ENCODE results near the gene EML4. TPM values are rescaled to one million over a fixed set of nuclear protein-coding genes. Genes with fewer than 3 reads are reported as not detected.

EML4 gene
- total and polyA plus RNA-seq, 2 donors from 2014 or later, result 13.0 to 53.6 TPM

GRCh38 chr2:42248846-42249245 lies 79.7 kb downstream of the EML4 start:
- Histone ChIP-seq H3K27me3 (ENCODE audit: control insufficient read depth, insufficient read depth, low read length) (no peaks in the 10 kb centered on the region), H3K4me1 (ENCODE audit: control insufficient read depth in 2 of 3, insufficient read depth in 2 of 3, low read depth in 1 of 3, low read length in 3 of 3) (peaks cover 4 to 14% (median 4%) of the 10 kb centered on the region in 3 donors), H3K9ac (ENCODE audit: low read length in 3 of 3) (no peak overlapping the region), H3K36me3 (ENCODE audit: control insufficient read depth in 2 of 3, insufficient read depth in 3 of 3, low read length in 3 of 3) (no peaks in the 10 kb centered on the region), H3K27ac (ENCODE audit: low read depth in 2 of 2, low read length in 2 of 2) (no peak overlapping the region), H3K4me3 (ENCODE audit: low read length in 3 of 3) (no peak overlapping the region), H3K9me3 (ENCODE audit: control insufficient read depth in 2 of 3, insufficient read depth in 1 of 3, low read length in 3 of 3) (no peaks in the 10 kb centered on the region)
- DNase-seq (no peak), FAIRE-seq (peak; percentile 71)
- intact Hi-C loops (cut with DNase I), result no loop called here
- TF ChIP-seq CTCF (IDR thresholded peaks at IDR 0.05; ENCODE audit: borderline replicate concordance, extremely low read depth, insufficient read depth), result no peak

- peaks cover 4 to 13% (median 4%) of the 10 kb centered on the region in 3 donors for H3K4me1 ChIP-seq (ENCODE audit: control insufficient read depth in 2 of 3, insufficient read depth in 2 of 3, low read depth in 1 of 3, low read length in 3 of 3)
- no peak for FAIRE-seq
- no peaks in the 10 kb centered on the region for H3K27me3 ChIP-seq (ENCODE audit: control insufficient read depth, insufficient read depth, low read length)
- TF ChIP-seq CTCF (IDR thresholded peaks at IDR 0.05; ENCODE audit: borderline replicate concordance, extremely low read depth, insufficient read depth), result no peak
- no peak overlapping the region for H3K4me3 ChIP-seq (ENCODE audit: low read length in 3 of 3)
- H3K9me3 ChIP-seq (ENCODE audit: control insufficient read depth in 2 of 3, insufficient read depth in 1 of 3, low read length in 3 of 3), result no peaks in the 10 kb centered on the region
- DNase-seq, result no peak
- intact Hi-C loops (cut with DNase I), result no loop called here
- no peaks in the 10 kb centered on the region for H3K36me3 ChIP-seq (ENCODE audit: control insufficient read depth in 2 of 3, insufficient read depth in 3 of 3, low read length in 3 of 3)
- H3K27ac ChIP-seq (ENCODE audit: low read depth in 2 of 2, low read length in 2 of 2), result no peak overlapping the region
- no peak overlapping the region for H3K9ac ChIP-seq (ENCODE audit: low read length in 3 of 3)
These were observed 80.1 kb downstream of the EML4 start for GRCh38 chr2:42249284-42249683.

- FAIRE-seq (no peak), DNase-seq (peak in 3 of 5 donors; percentile 58 to 88 (median 86))
- no peak overlapping the region for H3K9ac ChIP-seq (ENCODE audit: low read length in 3 of 3)
- no peaks in the 10 kb centered on the region for H3K9me3 ChIP-seq (ENCODE audit: control insufficient read depth in 2 of 3, insufficient read depth in 1 of 3, low read length in 3 of 3)
- intact Hi-C loops (cut with DNase I), result no loop called here
- H3K27ac ChIP-seq (ENCODE audit: low read depth in 2 of 2, low read length in 2 of 2), result no peak overlapping the region
- no peak overlapping the region for H3K4me3 ChIP-seq (ENCODE audit: low read length in 3 of 3)
- H3K27me3 ChIP-seq (ENCODE audit: control insufficient read depth, insufficient read depth, low read length), result no peaks in the 10 kb centered on the region
- peaks cover 4 to 8% (median 4%) of the 10 kb centered on the region in 3 donors for H3K4me1 ChIP-seq (ENCODE audit: control insufficient read depth in 2 of 3, insufficient read depth in 2 of 3, low read depth in 1 of 3, low read length in 3 of 3)
- H3K36me3 ChIP-seq (ENCODE audit: control insufficient read depth in 2 of 3, insufficient read depth in 3 of 3, low read length in 3 of 3), result no peaks in the 10 kb centered on the region
- no peak for TF ChIP-seq CTCF (IDR thresholded peaks at IDR 0.05; ENCODE audit: borderline replicate concordance, extremely low read depth, insufficient read depth)
These were observed 80.7 kb downstream of the EML4 start for GRCh38 chr2:42249887-42250286.

GRCh38 chr2:42250925-42251324 lies 81.8 kb downstream of the EML4 start:
- intact Hi-C loops (cut with DNase I), result no loop called here
- Histone ChIP-seq H3K9ac (ENCODE audit: low read length in 3 of 3) (no peak overlapping the region), H3K36me3 (ENCODE audit: control insufficient read depth in 2 of 3, insufficient read depth in 3 of 3, low read length in 3 of 3) (no peaks in the 10 kb centered on the region), H3K9me3 (ENCODE audit: control insufficient read depth in 2 of 3, insufficient read depth in 1 of 3, low read length in 3 of 3) (no peaks in the 10 kb centered on the region), H3K4me3 (ENCODE audit: low read length in 3 of 3) (no peak overlapping the region), H3K4me1 (ENCODE audit: control insufficient read depth in 2 of 3, insufficient read depth in 2 of 3, low read depth in 1 of 3, low read length in 3 of 3) (peaks cover 4 to 8% (median 4%) of the 10 kb centered on the region in 3 donors), H3K27me3 (ENCODE audit: control insufficient read depth, insufficient read depth, low read length) (no peaks in the 10 kb centered on the region), H3K27ac (ENCODE audit: low read depth in 2 of 2, low read length in 2 of 2) (no peak overlapping the region)
- TF ChIP-seq CTCF (IDR thresholded peaks at IDR 0.05; ENCODE audit: borderline replicate concordance, extremely low read depth, insufficient read depth), result no peak
- FAIRE-seq (no peak), DNase-seq (no peak)
